Measurements from ENCODE around the gene FAM50B.

Gene FAM50B, protein sequence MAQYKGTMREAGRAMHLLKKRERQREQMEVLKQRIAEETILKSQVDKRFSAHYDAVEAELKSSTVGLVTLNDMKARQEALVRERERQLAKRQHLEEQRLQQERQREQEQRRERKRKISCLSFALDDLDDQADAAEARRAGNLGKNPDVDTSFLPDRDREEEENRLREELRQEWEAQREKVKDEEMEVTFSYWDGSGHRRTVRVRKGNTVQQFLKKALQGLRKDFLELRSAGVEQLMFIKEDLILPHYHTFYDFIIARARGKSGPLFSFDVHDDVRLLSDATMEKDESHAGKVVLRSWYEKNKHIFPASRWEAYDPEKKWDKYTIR

GRCh38 chr6:3848925-3849605, at the start of gene FAM50B:
Gene FAM50B, plus strand, starts transcription at chr6:3849373. Its CDS starts 439 bp downstream, at chr6:3849812.
- no peak for DNase-seq (ENCODE audit: low read depth)

- no peak for DNase-seq (ENCODE audit: low read depth)
Measured at GRCh38 chr6:3799719-3800118, 49.5 kb upstream of the FAM50B start.

GRCh38 chr6:3800850-3801591, 48.2 kb upstream of the FAM50B start:
- peak; percentile 42 for DNase-seq (ENCODE audit: low read depth)

- no peak for DNase-seq (ENCODE audit: low read depth)
Measured at GRCh38 chr6:3801960-3802359, 47.2 kb upstream of the FAM50B start.

DNA sequence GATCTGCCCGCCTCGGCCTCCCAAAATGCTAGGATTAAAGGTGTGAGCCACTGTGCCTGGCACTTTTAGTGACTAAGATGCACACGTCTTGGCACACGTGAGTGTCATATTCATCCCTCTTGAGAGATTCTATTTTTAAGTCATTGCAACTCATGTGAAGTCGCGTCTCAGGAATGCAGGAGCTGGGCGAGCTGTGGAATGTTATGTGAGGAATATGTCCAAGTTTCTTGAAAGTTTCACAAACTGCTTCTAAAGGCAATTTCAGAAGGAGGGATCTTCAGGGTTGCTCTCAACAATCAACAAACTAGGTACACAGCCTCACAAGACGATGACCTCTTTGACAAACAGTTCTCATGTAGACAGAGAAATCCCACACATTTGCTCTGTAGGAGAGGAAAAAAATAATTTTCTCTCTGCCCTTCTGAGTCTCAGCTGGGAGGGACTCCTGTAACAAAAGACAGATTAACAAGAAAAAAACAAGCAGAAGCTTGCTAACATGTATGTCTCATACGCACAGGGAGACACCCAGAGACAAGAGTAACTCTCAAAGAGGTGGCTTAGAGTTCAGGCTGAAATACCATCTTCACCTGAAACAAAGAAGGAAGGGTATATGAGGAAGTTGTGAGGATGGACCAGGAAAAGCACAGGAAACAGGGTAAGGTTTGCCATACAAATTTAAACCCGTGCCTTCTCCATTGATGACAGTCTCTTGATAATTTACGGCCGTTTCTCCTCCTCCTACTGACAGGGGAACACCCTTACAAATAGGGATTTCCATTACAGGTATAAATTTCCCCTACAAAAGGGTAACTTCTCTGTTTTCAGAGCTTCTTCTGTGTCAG, 45.3 kb upstream of the FAM50B start:
- DNase-seq (ENCODE audit: low read depth): peak; percentile 96

GRCh38 chr6:3804964-3805363, 44.2 kb upstream of the FAM50B start:
- no peak for DNase-seq (ENCODE audit: low read depth)

DNA sequence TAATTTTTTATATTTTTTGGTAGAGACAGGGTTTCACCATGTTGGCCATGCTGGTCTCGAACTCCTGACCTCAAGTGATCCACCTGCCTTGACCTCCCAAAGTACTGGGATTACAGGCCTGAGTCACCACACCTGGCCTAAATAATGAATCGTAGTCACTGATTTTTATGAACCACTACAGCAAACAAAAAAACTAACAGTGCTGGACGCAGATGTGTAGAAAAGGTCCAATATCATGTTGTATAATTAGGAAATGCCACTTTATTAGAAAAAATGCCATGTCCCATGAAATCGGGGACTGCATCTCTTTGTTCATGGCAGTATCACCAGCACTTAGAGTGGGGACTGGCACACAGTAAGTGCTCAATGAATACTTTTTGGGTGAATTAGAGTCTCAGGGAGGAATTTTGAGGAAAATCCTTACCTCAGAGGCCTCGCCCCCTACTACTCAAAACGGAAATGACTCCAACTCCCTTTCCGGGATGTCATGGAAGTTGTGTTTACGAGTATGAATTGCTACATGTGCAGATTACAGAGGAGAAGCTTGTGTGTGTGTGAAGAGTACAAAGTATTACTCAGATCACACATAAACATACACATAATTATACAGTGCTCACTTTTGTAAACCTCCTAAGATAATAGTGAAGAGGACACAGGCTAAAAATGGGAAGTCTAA, 43.6 kb upstream of the FAM50B start:
- no peak for DNase-seq (ENCODE audit: low read depth)

GRCh38 chr6:3806169-3806922, 42.8 kb upstream of the FAM50B start:
- no peak for DNase-seq (ENCODE audit: low read depth)

- DNase-seq (ENCODE audit: low read depth): no peak
Measured at GRCh38 chr6:3808199-3808598, 41.0 kb upstream of the FAM50B start.

DNA sequence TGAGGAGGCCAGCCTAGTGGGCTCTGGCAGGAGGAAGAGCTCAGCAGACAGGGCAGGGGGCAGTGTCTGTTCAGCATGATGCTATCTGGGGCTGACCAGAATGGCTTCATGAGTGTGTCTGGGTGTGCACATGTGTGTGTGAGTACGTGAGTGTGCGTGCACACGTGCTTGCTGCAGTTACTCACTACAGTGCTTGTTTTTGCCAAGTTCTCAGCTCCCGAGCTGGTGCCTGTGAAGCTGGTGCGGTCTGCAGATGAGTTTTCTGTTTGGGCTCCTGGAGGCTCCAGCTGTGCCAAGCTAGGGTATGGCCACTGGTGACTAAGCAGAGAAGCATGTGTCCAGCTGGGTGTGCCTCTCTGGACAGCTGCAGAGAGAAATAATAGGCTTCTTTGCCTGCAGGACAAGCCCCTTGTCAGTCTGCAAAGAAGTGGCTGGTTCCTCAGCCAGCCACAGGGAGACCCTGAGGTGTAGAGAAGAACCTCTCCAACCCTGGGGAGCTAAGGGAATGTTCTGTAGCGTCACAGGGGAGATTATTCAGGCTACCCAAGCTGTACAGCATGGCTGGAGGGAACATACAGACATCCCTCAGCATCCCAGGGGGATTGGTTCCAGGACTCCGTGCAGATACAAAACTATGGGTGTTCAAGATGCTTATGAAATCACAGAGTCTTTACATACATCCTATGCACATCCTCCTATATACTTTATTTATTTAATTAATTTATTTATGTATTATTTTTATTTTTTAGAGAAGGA, 40.2 kb upstream of the FAM50B start:
- DNase-seq (ENCODE audit: low read depth): peak; percentile 73

GRCh38 chr6:3809515-3809891, 39.7 kb upstream of the FAM50B start:
- no peak for DNase-seq (ENCODE audit: low read depth)

- DNase-seq (ENCODE audit: low read depth): no peak
Measured at GRCh38 chr6:3809982-3810381, 39.2 kb upstream of the FAM50B start.

DNA sequence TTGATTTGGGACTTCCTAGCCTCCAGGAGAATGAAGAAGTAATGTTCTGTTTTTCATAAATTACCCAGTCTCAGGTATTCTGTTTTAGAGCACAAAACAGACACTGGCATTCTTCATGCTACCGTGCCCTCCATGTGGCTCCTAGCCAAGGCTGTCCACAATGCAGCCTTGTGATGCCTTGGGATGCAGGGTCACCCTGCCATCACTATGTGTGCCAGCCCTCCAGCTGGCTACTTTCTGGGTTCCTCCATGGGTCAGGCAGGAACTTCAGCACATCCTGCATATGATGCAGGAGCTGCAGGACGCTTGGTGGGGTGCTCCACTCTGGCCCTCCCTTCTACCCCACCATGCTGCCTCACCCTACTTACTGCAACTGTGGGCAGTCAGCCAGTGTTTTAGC, 38.0 kb upstream of the FAM50B start:
- DNase-seq (ENCODE audit: low read depth): no peak

- no peak for DNase-seq (ENCODE audit: low read depth)
Measured at GRCh38 chr6:3812596-3812995, 36.6 kb upstream of the FAM50B start.

GRCh38 chr6:3813150-3813780, 35.9 kb upstream of the FAM50B start:
- DNase-seq (ENCODE audit: low read depth): no peak

- no peak for DNase-seq (ENCODE audit: low read depth)
Measured at GRCh38 chr6:3813918-3814317, 35.3 kb upstream of the FAM50B start.

GRCh38 chr6:3814539-3814938, 34.6 kb upstream of the FAM50B start:
- DNase-seq (ENCODE audit: low read depth): no peak

GRCh38 chr6:3816251-3816650, 32.9 kb upstream of the FAM50B start:
- no peak for DNase-seq (ENCODE audit: low read depth)
